Measurements from ENCODE around the gene GSX2.

DNA sequence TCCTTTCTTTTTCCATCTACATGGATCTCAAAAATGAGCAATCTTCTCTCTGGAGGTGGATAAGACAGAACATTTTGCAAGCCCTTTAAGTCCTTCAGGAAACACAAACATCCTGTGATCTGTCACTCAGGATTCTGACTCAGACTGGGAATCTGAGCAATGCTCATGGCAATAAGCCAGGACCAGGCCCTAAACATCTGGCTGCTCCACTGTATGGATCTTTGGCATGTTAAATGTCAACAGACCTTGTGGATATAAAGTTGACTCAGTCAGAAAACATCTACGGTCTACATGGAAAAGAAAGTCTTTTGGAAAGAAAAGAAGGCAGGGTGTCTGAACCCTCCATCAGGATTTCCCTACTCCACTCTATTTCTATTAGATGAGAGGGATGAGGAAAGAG is 17.8 kb upstream of the GSX2 start:
- TF ChIP-seq, protein P1, sequence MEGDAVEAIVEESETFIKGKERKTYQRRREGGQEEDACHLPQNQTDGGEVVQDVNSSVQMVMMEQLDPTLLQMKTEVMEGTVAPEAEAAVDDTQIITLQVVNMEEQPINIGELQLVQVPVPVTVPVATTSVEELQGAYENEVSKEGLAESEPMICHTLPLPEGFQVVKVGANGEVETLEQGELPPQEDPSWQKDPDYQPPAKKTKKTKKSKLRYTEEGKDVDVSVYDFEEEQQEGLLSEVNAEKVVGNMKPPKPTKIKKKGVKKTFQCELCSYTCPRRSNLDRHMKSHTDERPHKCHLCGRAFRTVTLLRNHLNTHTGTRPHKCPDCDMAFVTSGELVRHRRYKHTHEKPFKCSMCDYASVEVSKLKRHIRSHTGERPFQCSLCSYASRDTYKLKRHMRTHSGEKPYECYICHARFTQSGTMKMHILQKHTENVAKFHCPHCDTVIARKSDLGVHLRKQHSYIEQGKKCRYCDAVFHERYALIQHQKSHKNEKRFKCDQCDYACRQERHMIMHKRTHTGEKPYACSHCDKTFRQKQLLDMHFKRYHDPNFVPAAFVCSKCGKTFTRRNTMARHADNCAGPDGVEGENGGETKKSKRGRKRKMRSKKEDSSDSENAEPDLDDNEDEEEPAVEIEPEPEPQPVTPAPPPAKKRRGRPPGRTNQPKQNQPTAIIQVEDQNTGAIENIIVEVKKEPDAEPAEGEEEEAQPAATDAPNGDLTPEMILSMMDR (IDR thresholded peaks at IDR 0.05), result no peak
- TF ChIP-seq POLR2A (IDR thresholded peaks at IDR 0.05), result no peak
